ENCODE results near the gene ERGIC1. TPM values are rescaled to one million over a fixed set of nuclear protein-coding genes. Genes with fewer than 3 reads are reported as not detected.

ERGIC1 gene
- total RNA-seq, 4 donors from 2014 or later: 60.9 to 123 (median 99.3) TPM

- peaks cover 0 to 24% (median 0%) of the 10 kb centered on the region in 3 donors for H3K36me3 ChIP-seq
- WGBS, 2 donors: 40 to 54% methylated on average over 10 of the region's 10 CpGs
- H3K4me3 ChIP-seq: no peak overlapping the region
- H3K27me3 ChIP-seq: no peaks in the 10 kb centered on the region
- peak overlapping the region; percentile 79 to 90 (median 84) for H3K27ac ChIP-seq
- TF ChIP-seq EP300 (IDR thresholded peaks at IDR 0.05) (peak in 1 of 2 donors; percentile 76), CTCF (IDR thresholded peaks at IDR 0.05) (peak in 1 of 5 experiments; percentile 14), POLR2A (IDR thresholded peaks at IDR 0.05) (no peak)
- no peaks in the 10 kb centered on the region for H3K9me3 ChIP-seq
- no peak for DNase-seq (ENCODE audit: low spot score in 2 of 2)
- H3K4me1 ChIP-seq: peaks cover 0 to 84% (median 45%) of the 10 kb centered on the region in 4 donors
Measured at GRCh38 chr5:172901012-172901780, 67.1 kb downstream of the ERGIC1 start.

- peaks cover 0 to 24% (median 0%) of the 10 kb centered on the region in 3 donors for H3K36me3 ChIP-seq
- H3K9me3 ChIP-seq: no peaks in the 10 kb centered on the region
- TF ChIP-seq POLR2A (IDR thresholded peaks at IDR 0.05) (no peak), EP300 (IDR thresholded peaks at IDR 0.05) (no peak)
- H3K27ac ChIP-seq: peak overlapping the region; percentile 79 to 90 (median 84)
- WGBS, 2 donors: 79 to 85% methylated on average over 9 of the region's 9 CpGs
- H3K27me3 ChIP-seq: no peaks in the 10 kb centered on the region
- peaks cover 0 to 81% (median 43%) of the 10 kb centered on the region in 4 donors for H3K4me1 ChIP-seq
- no peak overlapping the region for H3K4me3 ChIP-seq
- DNase-seq (ENCODE audit: low spot score in 2 of 2): no peak
Measured at GRCh38 chr5:172901788-172902496, 67.9 kb downstream of the ERGIC1 start.

GRCh38 chr5:172902497-172903472, 68.7 kb downstream of the ERGIC1 start:
- Histone ChIP-seq H3K4me1 (peaks cover 0 to 73% (median 40%) of the 10 kb centered on the region in 4 donors), H3K27ac (peak overlapping the region; percentile 79 to 90 (median 84)), H3K27me3 (no peaks in the 10 kb centered on the region), H3K36me3 (peaks cover 0 to 24% (median 0%) of the 10 kb centered on the region in 3 donors), H3K4me3 (no peak overlapping the region), H3K9me3 (no peaks in the 10 kb centered on the region)
- WGBS, 2 donors: 49 to 51% methylated on average over 25 of the region's 25 CpGs
- TF ChIP-seq POLR2A (IDR thresholded peaks at IDR 0.05) (peak in 1 of 2 donors; percentile 26), EP300 (IDR thresholded peaks at IDR 0.05) (peak in 1 of 2 donors; percentile 79), CTCF (IDR thresholded peaks at IDR 0.05) (peak in 4 of 5 experiments; percentile 35 to 62 (median 52))
- DNase-seq (ENCODE audit: low spot score in 2 of 2): peak; percentile 66 to 67

GRCh38 chr5:172903790-172904189, 69.7 kb downstream of the ERGIC1 start:
- Histone ChIP-seq H3K4me1 (peaks cover 0 to 63% (median 35%) of the 10 kb centered on the region in 4 donors), H3K27me3 (no peaks in the 10 kb centered on the region), H3K36me3 (peaks cover 0 to 15% (median 0%) of the 10 kb centered on the region in 3 donors), H3K4me3 (no peak overlapping the region), H3K27ac (peak overlapping the region; percentile 79 to 90 (median 84)), H3K9me3 (no peaks in the 10 kb centered on the region)
- TF ChIP-seq EP300 (IDR thresholded peaks at IDR 0.05): no peak
- no peak for TF ChIP-seq POLR2A (IDR thresholded peaks at IDR 0.05)
- no peak for TF ChIP-seq CTCF (IDR thresholded peaks at IDR 0.05)
- 38 to 52% methylated on average over 4 of the region's 4 CpGs for WGBS, 2 donors
- DNase-seq (ENCODE audit: low spot score in 2 of 2): no peak

GRCh38 chr5:172904312-172904642, 70.2 kb downstream of the ERGIC1 start:
- H3K27ac ChIP-seq: peak overlapping the region; percentile 79 to 90 (median 84)
- H3K4me3 ChIP-seq: no peak overlapping the region
- H3K9me3 ChIP-seq: no peaks in the 10 kb centered on the region
- no peak for DNase-seq (ENCODE audit: low spot score in 2 of 2)
- H3K4me1 ChIP-seq: peaks cover 0 to 61% (median 35%) of the 10 kb centered on the region in 4 donors
- H3K36me3 ChIP-seq: peaks cover 0 to 13% (median 0%) of the 10 kb centered on the region in 3 donors
- no peaks in the 10 kb centered on the region for H3K27me3 ChIP-seq
- no peak for TF ChIP-seq EP300 (IDR thresholded peaks at IDR 0.05)
- no peak for TF ChIP-seq CTCF (IDR thresholded peaks at IDR 0.05)
- no peak for TF ChIP-seq POLR2A (IDR thresholded peaks at IDR 0.05)
- 65 to 83% methylated on average over 4 of the region's 4 CpGs for WGBS, 2 donors

Measured in tibial nerve (tissue), 4 donors.